Stimulated activated naive CD8-positive, alpha-beta T cell treated with anti-CD3 and anti-CD28 coated beads, Interleukin-15, Interleukin-2, amounts not matched to agents 100 ng/mL and 50 ng/mL, for 24 hours (primary cell): ENCODE data around the gene MDP1.
"Not testable (repeated sequence)": the region's sequence is repeated elsewhere in the genome, so short reads cannot be mapped to it uniquely, and the experiment has no call there.

Source experiments
- H3K27ac Mint-ChIP-seq: one replicate; pipeline ENCODE4 v1.8.0; 2021; ENCODE audit warnings: mild to moderate bottlenecking, mixed read lengths
- H3K27me3 Mint-ChIP-seq: one replicate; pipeline ENCODE4 v1.8.0; 2021; ENCODE audit warnings: mixed read lengths
- H3K36me3 Mint-ChIP-seq: one replicate; pipeline ENCODE4 v1.8.0; 2021; ENCODE audit warnings: low read depth, mixed read lengths
- H3K4me1 Mint-ChIP-seq: one replicate; pipeline ENCODE4 v1.8.0; 2021; ENCODE audit warnings: low read depth, mixed read lengths
- H3K4me3 Mint-ChIP-seq: one replicate; pipeline ENCODE4 v1.8.0; 2021; ENCODE audit warnings: mild to moderate bottlenecking, mixed read lengths
- H3K9me3 Mint-ChIP-seq: one replicate; pipeline ENCODE4 v1.8.0; 2021; ENCODE audit warnings: mixed read lengths

Gene MDP1

DNA sequence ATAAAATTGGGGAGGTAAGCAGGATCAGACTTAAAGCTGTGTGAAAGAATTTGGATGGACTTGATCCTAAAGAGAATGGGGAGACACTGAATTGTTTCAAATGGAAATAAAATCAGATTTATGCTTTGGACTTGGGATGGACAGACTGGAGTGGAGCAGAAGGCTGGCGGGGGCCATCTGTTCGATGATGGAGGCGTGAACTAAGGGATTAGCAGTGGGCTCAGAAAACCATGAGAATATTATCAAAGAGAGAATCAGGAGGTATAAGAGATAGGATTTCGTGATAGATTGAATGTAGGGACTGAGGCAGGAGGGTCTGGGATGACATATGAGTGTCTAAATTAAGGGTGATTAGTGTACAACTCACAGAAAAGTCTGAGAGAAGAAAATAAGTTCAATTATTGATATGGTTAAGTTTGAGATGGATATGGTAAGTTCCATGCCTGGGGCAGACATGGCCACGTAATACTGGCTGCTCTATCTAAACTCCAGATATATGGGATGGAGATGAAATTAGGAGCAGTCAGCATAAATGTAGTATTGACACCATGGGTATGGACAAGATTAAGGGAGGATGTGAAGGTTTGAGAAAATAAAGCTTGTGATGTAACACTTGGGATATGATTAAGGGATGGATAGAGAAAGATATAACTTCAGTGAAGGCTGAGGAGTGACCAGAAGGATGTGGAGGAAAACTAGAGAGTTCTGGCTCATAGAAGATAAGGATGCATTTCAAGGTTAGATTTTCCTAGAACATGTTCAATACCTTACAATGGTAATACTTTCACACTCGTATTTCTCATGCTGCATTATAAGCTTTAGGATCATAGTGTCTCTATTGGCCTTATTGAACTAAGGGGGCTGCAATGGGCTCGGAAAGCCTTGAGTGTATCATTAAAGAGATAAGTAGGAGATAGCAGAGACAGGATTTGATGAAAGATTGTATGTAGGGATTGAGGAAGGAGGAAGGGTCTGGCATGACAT lies 11.4 kb downstream of the MDP1 start:
- H3K9me3 Mint-ChIP-seq, result peaks cover 9% of the 10 kb centered on the region
- H3K4me1 Mint-ChIP-seq, result peaks cover 33% of the 10 kb centered on the region
- H3K27ac Mint-ChIP-seq, result peak overlapping the region; percentile 8
- no peaks in the 10 kb centered on the region for H3K27me3 Mint-ChIP-seq
- H3K36me3 Mint-ChIP-seq, result peaks cover 81% of the 10 kb centered on the region
- no peak overlapping the region for H3K4me3 Mint-ChIP-seq

DNA sequence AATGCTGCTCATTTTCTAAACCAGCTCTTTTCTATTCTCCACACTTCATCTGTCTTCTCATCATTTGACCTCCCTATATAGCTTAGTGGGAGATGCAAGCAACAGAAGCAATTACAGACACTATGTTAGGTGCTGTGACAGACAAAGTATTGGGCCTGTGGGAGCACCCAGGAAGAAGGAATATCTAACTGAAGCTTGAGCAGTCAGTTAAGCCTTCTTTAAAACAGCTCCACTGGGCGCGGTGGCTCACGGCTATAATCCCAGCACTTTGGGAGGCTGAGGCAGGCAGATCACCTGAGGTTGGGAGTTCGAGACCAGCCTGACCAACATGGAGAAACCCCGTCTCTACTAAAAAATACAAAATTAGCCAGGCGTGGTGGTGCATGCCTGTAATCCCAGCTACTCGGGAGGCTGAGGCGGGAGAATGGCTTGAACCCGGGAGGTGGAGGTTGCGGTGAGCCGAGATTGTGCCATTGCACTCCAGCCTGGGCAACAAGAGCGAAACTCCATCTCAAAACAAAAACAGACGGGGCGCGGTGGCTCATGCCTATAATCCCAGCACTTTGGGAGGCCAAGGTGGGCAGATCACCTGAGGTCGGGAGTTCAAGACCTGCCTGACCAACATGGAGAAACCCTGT lies 12.5 kb downstream of the MDP1 start:
- not testable (repeated sequence) for H3K27ac Mint-ChIP-seq

DNA sequence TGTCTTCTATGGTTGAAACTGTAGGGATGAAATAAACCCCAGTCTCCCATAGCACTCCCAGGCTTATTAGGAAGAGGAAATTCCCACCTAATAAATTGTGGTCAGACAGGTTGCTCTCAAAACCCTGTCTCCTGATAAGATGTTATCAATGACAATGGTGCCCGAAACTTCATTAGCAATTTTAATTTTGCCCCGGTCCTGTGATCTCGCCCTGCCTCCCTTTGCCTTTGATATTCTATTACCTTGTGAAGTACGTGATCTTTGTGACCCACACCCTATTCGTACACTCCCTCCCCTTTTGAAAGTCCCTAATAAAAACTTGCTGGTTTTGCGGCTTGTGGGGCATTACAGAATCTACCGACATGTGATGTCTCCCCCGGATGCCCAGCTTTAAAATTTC lies 13.3 kb downstream of the MDP1 start:
- Mint-ChIP-seq H3K36me3 (peaks cover 78% of the 10 kb centered on the region), H3K4me1 (peaks cover 43% of the 10 kb centered on the region)
- not testable (repeated sequence) for H3K4me3 Mint-ChIP-seq, H3K9me3 Mint-ChIP-seq, H3K27ac Mint-ChIP-seq, H3K27me3 Mint-ChIP-seq

More for the DNA sequence above, 12.5 kb downstream of the MDP1 start:
- H3K9me3 Mint-ChIP-seq, H3K4me3 Mint-ChIP-seq, H3K27me3 Mint-ChIP-seq: not testable (repeated sequence)
- Mint-ChIP-seq H3K4me1 (peaks cover 44% of the 10 kb centered on the region), H3K36me3 (peaks cover 86% of the 10 kb centered on the region)

DNA sequence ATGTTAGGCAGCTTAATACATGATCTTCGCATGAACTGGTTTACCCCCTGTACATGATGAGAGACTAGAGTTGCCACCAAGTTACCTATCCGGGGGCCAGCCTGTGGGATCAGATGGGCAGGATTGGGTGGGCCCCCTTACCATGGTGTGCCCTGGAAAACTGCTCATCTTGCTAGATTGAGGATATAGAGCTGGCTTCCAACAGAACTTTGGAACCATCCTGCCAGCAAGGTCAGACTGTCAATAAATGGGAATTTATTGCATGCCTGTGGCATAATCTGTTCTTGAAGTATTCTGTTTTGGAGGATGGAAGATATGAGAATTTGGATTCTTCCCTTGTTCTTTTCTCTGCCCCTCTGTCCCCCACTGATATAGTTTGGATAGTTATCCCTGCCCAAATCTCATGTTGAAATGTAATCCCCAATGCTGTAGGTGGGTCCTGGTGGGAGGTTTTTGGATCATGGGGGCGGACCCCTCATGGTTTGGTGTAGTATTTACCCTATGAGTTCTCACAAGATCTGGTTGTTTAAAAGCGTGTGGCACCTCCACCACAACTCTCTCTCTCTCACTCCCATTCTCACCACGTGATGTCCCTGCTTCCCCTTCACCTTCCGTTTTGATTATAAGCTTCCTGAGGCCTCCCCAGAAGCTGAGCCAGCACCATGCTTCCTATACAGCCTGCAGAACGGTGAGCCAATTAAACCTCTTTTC lies 16.9 kb downstream of the MDP1 start:
- H3K36me3 Mint-ChIP-seq, result peaks cover 51% of the 10 kb centered on the region
- H3K4me3 Mint-ChIP-seq, result peak overlapping the region; percentile 34
- H3K27ac Mint-ChIP-seq, result peak overlapping the region; percentile 24
- no peaks in the 10 kb centered on the region for H3K27me3 Mint-ChIP-seq
- H3K4me1 Mint-ChIP-seq, result peaks cover 47% of the 10 kb centered on the region
- H3K9me3 Mint-ChIP-seq, result peaks cover 9% of the 10 kb centered on the region

DNA sequence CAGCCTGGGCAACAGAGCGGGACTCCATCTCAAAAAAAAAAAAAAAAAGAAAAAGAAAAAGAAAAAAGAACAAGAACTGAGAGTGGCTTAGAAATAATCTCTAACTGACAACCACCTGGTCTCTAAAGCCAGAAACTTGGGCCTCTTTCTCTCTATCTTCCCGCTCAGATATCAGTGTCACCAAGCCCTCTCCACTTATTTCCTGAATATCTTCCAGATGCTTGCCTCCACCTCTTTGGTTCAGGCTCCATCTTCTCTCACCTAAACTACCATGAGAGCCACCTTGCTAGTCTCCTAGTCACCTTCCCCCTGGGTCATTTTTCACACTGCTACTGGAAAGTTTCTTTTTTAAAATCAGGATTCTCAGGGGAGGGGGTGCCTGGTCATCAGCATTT lies 18.8 kb downstream of the MDP1 start:
- Mint-ChIP-seq H3K27me3 (no peaks in the 10 kb centered on the region), H3K4me1 (peaks cover 60% of the 10 kb centered on the region), H3K9me3 (peaks cover 1% of the 10 kb centered on the region), H3K4me3 (peak overlapping the region; percentile 88), H3K27ac (no peak overlapping the region), H3K36me3 (peaks cover 47% of the 10 kb centered on the region)

DNA sequence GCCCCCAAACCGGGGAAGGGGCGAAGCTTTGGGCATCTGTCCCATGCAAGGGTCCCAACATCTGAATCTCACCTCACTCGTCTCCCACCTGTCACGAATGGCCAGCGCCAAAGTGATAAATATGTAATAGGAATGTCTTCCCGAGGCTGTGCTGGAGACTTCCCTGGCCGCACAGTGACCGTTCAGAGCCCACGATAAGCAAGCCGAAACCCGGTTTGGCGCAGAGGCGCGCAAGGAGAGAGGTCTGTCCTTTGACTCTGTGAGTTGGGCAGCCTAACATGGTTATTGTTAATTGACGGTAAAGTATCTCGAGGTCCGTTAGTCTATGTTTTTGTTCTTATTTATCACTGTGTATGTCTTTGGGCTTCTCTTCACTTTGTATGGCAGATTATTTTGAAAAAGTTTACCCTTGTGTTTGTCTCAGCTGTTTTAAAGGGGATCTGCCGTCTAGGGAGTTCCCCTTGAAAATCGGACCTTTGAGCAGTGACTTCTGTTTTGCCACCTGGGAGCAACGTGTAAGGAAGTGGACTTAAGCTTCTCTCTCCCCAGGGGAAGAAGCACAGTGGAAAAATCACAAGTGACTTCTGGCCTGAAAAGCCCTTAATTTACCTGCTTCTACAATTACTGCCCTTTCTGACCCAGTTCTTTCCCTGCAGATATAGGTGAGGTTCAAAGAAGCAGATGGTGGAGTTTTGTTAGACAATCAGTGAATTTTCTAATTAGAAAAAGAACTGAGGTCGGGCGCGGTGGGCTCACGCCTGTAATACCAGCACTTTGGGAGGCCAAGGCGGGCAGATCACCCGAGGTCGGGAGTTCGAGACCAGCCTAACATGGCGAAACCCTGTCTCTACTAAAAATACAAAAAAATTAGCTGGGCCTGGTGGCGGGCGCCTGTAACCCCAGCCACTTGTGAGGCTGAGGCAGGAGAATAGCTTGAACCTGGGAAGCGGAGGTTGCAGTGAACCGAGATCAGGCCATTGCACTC lies 19.5 kb downstream of the MDP1 start:
- Mint-ChIP-seq H3K27me3 (no peaks in the 10 kb centered on the region), H3K27ac (peak overlapping the region; percentile 89), H3K4me3 (peak overlapping the region; percentile 88), H3K9me3 (no peaks in the 10 kb centered on the region), H3K36me3 (peaks cover 44% of the 10 kb centered on the region), H3K4me1 (peaks cover 64% of the 10 kb centered on the region)

DNA sequence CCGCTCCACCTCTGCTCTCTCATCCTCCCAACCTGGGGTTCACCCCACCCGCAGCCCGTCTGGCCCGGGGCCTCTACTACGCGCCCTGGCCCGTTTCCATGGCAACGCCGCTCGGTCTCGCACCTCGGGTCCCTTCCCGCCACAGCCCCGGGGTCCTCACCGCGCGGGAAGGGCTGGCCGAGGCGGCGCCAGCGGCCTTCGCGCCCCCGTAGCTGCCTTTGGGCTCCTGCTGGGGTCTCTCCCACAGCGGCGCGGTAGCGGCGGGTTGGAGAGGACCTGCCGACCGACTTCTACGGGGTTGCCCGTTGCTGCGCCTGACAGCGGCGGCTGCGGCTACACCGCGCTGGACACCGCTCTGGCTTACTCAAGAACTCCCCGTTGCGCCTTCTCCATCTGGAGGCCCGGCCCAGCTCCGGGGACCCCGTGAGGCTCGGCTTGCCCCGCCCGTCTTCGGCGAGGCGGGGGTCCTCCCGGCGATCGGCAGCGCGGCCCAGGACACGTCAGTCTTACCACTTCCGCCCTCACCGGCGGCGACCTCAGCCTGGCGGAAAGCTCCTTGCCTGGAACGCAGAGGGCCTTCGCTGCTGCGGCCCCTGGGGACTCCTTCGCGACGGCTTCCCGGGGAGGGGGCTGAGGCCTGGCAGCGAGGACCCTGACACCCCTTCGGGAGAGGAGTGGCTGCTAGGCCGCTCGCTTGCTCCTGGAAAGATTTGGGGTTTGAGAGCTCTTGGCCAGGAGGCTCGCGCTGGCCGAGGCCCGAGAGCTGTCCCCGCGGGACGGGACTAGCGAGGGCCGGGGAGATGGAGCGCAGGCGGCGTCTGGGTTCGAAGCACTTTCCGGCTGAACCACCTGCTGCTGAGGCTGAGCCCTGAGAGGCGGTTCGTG lies 20.4 kb downstream of the MDP1 start, which contains the start of gene TM9SF1:
Gene TM9SF1 (minus strand): TSS at position 256 of the 885 bp plus-strand sequence. CDS start 422 bp downstream, outside the sequence.
- Mint-ChIP-seq H3K4me3 (peak within 1 kb of the TSS; percentile 88), H3K27me3 (no peaks in the 10 kb centered on the region), H3K4me1 (peaks cover 63% of the 10 kb centered on the region), H3K36me3 (peaks cover 42% of the 10 kb centered on the region), H3K9me3 (no peaks in the 10 kb centered on the region), H3K27ac (peak within 1 kb of the TSS; percentile 89)

DNA sequence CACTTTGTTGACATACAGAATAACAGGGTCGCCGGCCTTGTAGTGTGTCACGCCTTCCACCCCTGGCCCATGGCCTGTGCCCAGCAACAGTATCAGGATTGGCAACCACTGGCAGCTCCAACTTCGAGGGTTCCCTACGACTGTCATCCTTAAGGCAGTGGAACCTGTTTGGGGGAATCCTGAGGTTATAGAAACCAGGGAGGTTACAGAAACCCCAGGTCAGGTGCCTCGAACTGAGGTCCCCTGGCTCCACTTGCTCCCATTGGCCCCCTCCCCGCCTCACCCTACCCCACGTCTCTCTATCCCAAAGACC lies 21.0 kb downstream of the MDP1 start:
- Mint-ChIP-seq H3K4me1 (peaks cover 64% of the 10 kb centered on the region), H3K36me3 (peaks cover 42% of the 10 kb centered on the region), H3K27ac (peak overlapping the region; percentile 89), H3K27me3 (no peaks in the 10 kb centered on the region), H3K9me3 (no peaks in the 10 kb centered on the region), H3K4me3 (peak overlapping the region; percentile 88)

DNA sequence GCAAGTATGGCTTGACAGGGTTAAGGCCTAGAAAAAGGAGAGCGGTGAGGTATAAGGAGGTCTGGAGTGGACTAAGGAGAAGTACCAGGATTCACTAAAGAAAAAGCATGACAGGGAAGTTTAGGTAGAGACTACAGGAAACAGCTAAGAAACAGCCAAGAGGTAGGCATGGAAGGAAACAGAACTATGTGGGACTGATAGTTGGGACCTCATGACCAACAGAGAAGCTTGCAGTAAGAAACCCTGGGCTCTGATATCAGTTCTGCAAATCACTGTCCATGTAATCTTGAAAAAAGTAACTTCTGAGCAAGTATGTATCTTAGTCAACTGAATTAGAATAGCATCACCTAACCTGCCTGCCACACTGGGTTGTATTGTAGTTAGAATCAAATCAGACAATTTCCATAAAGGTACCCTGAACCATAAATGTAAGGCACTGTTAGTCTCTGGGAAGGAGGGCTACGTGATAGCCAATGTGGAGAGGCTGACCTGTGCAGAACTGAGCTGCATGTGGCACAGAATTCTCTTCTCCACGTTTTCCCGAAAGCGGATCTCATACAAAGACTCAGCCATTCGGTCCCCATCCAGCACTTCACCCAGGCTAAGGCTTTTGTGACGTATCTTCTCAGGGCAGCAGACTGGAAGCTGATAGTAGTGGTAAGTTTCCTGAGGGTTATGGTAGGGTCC lies 21.5 kb downstream of the MDP1 start:
- peak overlapping the region; percentile 88 for H3K4me3 Mint-ChIP-seq
- peak overlapping the region; percentile 89 for H3K27ac Mint-ChIP-seq
- H3K4me1 Mint-ChIP-seq, result peaks cover 64% of the 10 kb centered on the region
- H3K27me3 Mint-ChIP-seq, result no peaks in the 10 kb centered on the region
- peaks cover 41% of the 10 kb centered on the region for H3K36me3 Mint-ChIP-seq
- no peaks in the 10 kb centered on the region for H3K9me3 Mint-ChIP-seq

DNA sequence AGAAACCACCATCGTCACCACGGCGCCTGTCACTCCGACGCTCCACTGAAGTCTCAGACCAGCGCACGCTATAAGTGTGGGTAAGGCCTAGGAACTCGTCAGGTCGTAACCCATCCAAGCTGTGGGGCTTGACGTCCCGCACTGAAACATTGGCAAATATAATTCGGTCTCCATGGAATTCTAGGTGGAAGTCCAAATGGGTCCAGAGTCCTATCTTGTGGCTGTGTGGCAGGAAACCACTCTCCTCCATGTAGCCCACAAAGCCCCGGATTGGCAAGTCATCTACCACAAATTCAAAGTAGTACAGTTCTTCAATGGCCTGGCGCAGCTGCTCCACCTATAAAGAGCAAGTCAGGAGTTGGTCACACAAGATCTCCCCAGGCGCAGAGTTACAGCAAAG lies 22.9 kb downstream of the MDP1 start:
- H3K9me3 Mint-ChIP-seq, result no peaks in the 10 kb centered on the region

DNA sequence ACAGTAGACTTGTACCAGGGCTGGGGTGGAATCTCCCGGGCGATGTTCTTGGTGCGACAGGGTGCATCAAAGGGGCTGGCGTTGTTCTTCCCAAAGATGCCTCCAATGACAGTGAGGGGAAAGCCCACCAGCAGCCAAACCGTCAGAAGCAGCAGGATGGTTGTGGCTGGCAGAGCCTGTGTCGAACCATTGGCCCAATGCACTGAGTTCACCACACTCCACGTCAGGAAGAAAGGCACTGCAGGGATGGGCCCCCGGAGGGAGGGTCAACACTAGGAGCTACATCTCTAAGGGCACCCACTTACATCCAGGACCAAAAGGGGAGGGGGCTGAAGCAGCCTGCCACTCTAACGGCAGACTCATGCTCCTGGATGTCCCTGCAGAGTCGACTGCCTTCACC lies 25.4 kb downstream of the MDP1 start:
- Mint-ChIP-seq H3K9me3 (no peaks in the 10 kb centered on the region), H3K27me3 (no peaks in the 10 kb centered on the region), H3K4me3 (no peak overlapping the region), H3K4me1 (peaks cover 59% of the 10 kb centered on the region), H3K27ac (no peak overlapping the region), H3K36me3 (peaks cover 47% of the 10 kb centered on the region)

More for the DNA sequence above, 22.9 kb downstream of the MDP1 start:
- Mint-ChIP-seq H3K4me1 (peaks cover 61% of the 10 kb centered on the region), H3K27me3 (no peaks in the 10 kb centered on the region), H3K36me3 (peaks cover 37% of the 10 kb centered on the region), H3K27ac (no peak overlapping the region), H3K4me3 (no peak overlapping the region)

DNA sequence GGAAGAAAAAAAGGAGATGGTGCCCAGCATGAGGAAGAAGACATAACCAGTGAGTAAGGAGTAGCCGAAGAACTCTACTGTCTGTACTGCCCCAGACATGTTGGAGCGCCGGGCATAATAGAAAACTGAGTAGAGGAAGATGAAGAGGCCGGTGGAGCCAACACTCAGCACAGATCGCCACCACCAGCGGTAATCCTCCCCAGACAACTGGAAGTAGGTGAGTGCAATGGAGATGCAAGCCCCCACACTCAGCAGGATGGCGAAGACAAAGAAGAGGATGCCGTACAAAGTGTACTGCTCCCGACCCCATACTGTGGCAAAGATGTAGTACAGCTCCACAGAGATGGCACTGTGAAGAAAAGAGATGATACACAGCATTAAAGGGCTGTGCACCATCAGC lies 26.4 kb downstream of the MDP1 start:
- Mint-ChIP-seq H3K27ac (peak overlapping the region; percentile 95), H3K4me3 (peak overlapping the region; percentile 90), H3K4me1 (peaks cover 53% of the 10 kb centered on the region), H3K9me3 (no peaks in the 10 kb centered on the region), H3K27me3 (no peaks in the 10 kb centered on the region), H3K36me3 (peaks cover 50% of the 10 kb centered on the region)

DNA sequence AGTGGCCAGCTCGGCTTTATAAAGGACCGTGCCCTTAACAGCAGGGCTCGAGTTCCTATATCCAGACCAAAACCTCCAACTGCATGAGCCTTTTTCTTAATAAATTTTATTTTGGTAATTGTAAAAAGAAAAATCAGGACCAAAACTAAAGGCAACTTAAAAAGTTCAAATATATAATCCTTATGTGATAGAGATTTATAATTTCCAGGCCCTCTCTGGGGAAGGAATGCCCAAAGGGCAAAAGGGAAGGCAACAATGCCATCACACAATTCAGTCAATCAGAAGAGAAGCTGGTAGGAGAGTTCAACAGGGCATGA lies 26.8 kb downstream of the MDP1 start:
- Mint-ChIP-seq H3K27me3 (no peaks in the 10 kb centered on the region), H3K36me3 (peaks cover 50% of the 10 kb centered on the region), H3K27ac (peak overlapping the region; percentile 95), H3K4me1 (peaks cover 48% of the 10 kb centered on the region), H3K4me3 (peak overlapping the region; percentile 90), H3K9me3 (no peaks in the 10 kb centered on the region)
